NCI-H2227 treated with DMSO at 0.1 percent for 48 hours (cell line): ENCODE results near the gene RIC8B.
"Not testable (repeated sequence)": the region's sequence is repeated elsewhere in the genome, so short reads cannot be mapped to it uniquely, and the experiment has no call there.

Experiments used
- DNase-seq: peaks from one replicate; lab custom pipeline; 2025; lab: John Stamatoyannopoulos, UW

Gene RIC8B, protein sequence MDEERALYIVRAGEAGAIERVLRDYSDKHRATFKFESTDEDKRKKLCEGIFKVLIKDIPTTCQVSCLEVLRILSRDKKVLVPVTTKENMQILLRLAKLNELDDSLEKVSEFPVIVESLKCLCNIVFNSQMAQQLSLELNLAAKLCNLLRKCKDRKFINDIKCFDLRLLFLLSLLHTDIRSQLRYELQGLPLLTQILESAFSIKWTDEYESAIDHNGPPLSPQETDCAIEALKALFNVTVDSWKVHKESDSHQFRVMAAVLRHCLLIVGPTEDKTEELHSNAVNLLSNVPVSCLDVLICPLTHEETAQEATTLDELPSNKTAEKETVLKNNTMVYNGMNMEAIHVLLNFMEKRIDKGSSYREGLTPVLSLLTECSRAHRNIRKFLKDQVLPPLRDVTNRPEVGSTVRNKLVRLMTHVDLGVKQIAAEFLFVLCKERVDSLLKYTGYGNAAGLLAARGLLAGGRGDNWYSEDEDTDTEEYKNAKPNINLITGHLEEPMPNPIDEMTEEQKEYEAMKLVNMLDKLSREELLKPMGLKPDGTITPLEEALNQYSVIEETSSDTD

GRCh38 chr12:106774005-106774807, at the start of gene RIC8B:
Gene RIC8B, plus strand, starts transcription at chr12:106774682. Its CDS starts 64 bp downstream, at chr12:106774746.
- peak; percentile 98 for DNase-seq

DNA sequence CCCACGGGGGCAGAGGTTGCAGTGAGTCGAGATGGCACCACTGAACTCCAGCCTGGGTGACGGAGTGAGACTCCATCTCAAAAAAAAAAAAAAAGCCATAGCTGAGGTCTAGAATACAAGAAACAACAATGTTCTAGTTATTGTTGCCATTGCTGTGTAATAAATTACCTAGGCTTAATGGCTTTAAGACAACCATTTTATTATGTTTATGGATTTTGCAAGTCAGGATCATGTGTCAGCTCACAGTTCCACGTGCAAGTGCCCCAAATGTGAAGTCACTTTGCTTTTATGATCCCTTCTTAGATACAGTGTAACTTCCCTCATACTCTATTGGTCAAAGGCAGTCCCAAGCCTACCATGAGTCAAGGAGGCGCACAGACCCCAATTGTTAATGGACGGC, 49.5 kb upstream of the RIC8B start:
- no peak for DNase-seq

DNA sequence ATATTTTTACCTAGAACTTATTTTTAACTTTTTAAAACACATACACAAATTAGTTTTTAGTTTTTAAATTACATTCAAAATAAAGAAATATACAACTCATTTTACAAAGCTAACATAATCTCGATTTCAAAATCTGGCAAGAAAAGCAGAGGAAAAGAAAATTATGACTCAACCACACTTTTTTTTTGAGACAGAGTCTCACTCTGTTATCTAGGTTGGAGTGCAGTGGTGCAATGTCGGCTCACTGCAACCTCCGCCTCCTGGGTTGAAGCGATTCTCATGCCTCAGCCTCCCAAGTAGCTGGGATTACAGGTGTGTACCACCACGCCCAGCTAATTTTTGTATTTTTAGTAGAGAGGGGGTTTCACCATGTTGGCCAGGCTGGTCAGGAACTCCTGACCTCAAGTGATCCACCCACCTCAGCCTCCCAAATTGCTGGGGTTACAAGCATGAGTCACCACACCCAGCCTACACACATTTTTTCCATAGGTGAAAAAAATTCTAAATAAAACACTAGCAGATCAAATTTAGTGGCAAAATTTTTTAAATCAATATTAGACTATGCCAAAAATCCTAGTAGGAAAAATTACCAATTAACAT, 47.8 kb upstream of the RIC8B start:
- DNase-seq = not testable (repeated sequence)

- DNase-seq = no peak
These were observed 44.9 kb upstream of the RIC8B start for GRCh38 chr12:106729611-106730010.

DNA sequence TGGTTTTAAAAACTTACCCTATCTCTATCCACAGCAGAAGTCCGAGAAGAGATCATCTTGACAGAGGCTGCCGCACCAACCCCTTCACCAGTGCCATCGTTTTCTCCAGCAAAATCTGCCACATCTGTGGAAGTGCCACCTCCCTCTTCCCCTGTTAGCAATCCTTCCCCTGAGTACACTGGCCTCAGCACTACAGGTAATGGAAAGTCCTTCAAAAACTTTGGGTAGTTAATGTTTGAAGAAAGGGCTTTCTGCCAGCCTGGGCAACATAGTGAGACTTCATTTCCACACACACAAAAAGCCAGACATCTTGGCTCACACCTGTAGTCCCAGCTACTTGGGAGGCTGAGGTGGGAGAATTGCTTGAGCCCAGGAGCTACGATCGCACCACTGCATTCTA, 41.6 kb upstream of the RIC8B start:
- DNase-seq = no peak

- no peak for DNase-seq
These were observed 40.8 kb upstream of the RIC8B start for GRCh38 chr12:106733660-106734059.

GRCh38 chr12:106736051-106736957, 38.2 kb upstream of the RIC8B start:
- DNase-seq = no peak

DNA sequence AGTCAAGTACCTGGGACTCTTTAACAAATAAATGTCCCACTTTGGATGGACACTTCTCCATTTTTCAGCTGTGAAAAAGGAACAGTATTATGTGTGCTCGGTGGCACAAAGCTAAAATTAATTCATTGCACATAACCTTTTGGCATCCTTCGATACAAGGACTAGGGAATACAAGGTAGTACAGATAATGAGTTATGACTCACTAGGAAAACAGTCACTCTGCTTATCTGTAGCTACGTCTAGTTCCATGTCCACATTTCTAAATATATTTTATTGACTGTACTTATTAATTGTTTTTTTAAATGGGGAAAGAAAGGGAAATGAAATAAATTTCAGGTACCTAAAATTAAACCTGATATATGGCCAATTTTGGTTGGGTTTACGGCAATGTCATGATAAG, 35.2 kb upstream of the RIC8B start:
- no peak for DNase-seq

GRCh38 chr12:106739815-106740530, 34.5 kb upstream of the RIC8B start:
- DNase-seq = no peak

GRCh38 chr12:106740818-106741217, 33.7 kb upstream of the RIC8B start:
- DNase-seq = no peak

- no peak for DNase-seq
These were observed 33.2 kb upstream of the RIC8B start for GRCh38 chr12:106741247-106741646.

- DNase-seq = no peak
These were observed 31.1 kb upstream of the RIC8B start for GRCh38 chr12:106743270-106743988.

GRCh38 chr12:106744600-106744999, 29.9 kb upstream of the RIC8B start:
- DNase-seq = no peak

GRCh38 chr12:106745181-106745745, 29.2 kb upstream of the RIC8B start:
- DNase-seq = no peak

- no peak for DNase-seq
These were observed 26.5 kb upstream of the RIC8B start for GRCh38 chr12:106747973-106748436.

- DNase-seq = no peak
These were observed 24.0 kb upstream of the RIC8B start for GRCh38 chr12:106750524-106750923.

DNA sequence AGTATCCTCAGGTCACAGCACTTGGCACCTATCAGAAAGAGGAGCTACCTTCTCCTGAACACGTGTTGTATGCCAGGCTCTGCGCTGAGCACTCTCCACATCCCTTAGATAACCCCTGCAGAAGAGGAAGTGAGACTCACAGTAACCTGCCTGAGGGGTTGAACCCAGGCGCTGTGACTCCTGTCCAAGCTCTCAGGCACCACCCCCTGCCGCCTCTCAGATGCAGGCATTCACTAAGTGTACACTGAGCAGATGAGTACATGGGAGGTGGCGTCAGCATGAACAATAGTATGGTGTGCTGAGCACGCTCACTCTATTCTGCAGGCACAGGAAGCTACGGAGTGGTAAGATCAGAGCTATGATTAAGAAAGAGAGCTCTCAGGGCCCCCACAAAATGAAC, 21.0 kb upstream of the RIC8B start:
- DNase-seq = no peak

GRCh38 chr12:106754331-106754730, 20.2 kb upstream of the RIC8B start:
- no peak for DNase-seq

DNA sequence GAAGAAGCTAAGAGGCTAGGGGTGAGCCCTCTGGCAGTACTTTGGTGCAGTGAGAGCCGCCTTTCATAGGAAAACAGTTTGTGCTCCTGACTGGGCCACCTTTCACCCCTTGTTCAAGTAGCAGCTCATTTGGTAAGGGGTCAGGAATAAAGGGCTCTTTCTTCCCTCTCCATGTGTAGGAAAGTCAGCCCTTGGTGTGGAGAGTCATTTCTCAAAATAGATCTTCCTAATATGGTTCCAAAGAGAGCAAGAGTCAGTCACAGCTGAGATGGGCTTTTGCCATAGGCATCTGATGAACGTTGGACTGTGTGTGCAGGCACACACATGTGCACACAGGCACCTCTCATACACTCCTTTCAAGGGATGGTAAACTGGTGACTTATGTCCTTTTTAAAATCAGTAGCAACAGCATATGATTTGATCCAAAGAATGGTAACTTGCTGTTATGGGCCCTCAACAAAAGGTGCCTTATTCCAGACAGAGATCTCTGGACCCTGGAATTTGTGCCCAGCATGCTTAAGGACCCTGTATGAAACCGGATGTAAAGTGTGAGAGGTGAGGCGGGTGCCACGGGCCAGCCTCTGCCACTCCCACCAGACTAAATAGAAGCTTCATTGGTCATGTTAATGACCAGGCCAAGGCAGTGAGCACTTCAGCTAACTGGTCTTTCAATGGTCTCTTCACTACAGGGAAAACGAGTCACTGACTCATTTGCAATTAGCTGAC, 16.7 kb upstream of the RIC8B start:
- DNase-seq = no peak
